Ovary (tissue), 10 donors: Measurements from ENCODE around the gene PLXNB1. TPM values are rescaled to one million over a fixed set of nuclear protein-coding genes. Genes with fewer than 3 reads are reported as not detected.

Experiments used
- DNase-seq, 5 donors: peaks; one replicate each; pipeline ENCODE4 v3.0.0-alpha.2; 2019 to 2020
- H3K27ac ChIP-seq, 2 donors: fragments of 200-600 bp; one replicate each; pipeline versions ENCODE4 v1.5.1 to v1.8.0; 2019 to 2022
- H3K27me3 ChIP-seq: fragments of 200-600 bp; one replicate; pipeline ENCODE4 v1.8.0; 2022
- H3K36me3 ChIP-seq: fragments of 200-600 bp; sonication (generic); one replicate; pipeline ENCODE4 v1.5.1; 2019
- H3K4me1 ChIP-seq: one replicate; pipeline ENCODE4 v1.8.1; 2013; ENCODE audit warnings: mild to moderate bottlenecking, moderate library complexity; ENCODE audit not compliant: insufficient read depth
- H3K4me3 ChIP-seq: fragments of 200-600 bp; sonication (generic); one replicate; pipeline ENCODE4 v1.5.1; 2017
- H3K9me3 ChIP-seq, 2 donors: fragments of 200-600 bp in 1 of 2; sonication (generic) in 1 of 2; one replicate each; pipeline versions ENCODE4 v1.5.1 to v1.8.1; 2013 to 2019; ENCODE audit warnings: mild to moderate bottlenecking in 1 of 2, moderate library complexity in 1 of 2
- CTCF ChIP-seq, 3 donors: fragments of 450-650 bp in 2 of 3; fragments of 200-600 bp in 1 of 3; IDR thresholded peaks; one replicate each; pipeline versions ENCODE4 v1.5.1 to v1.8.0; 2016 to 2022; ENCODE audit warnings: antibody characterized with exemption in 3 of 3, mild to moderate bottlenecking in 1 of 3
- EP300 ChIP-seq: sonication (generic); formaldehyde crosslinking; IDR thresholded peaks from one replicate; pipeline ENCODE4 v1.6.1; 2017; ENCODE audit warnings: antibody characterized with exemption
- POLR2A ChIP-seq: fragments of 450-650 bp; IDR thresholded peaks from one replicate; pipeline ENCODE4 v1.6.1; 2017; ENCODE audit warnings: antibody characterized with exemption, mild to moderate bottlenecking, moderate library complexity
- WGBS, 3 donors: extraction: QIAGEN DNeasy Blood & Tissue Kit in 1 of 3; methylation state at CpG; one replicate each; pipeline versions ENCODE4 v1.1.5 to v1.1.7; 2013 to 2017; 5-methylcytosine and 5-hydroxymethylcytosine counted together
- intact Hi-C, 4 donors: fragments of 100-400 bp; cut with DNase I; formaldehyde crosslinking; loops; one replicate each; pipeline versions ENCODE4 v1.11.0 to v1.15.1; 2022 to 2023
- long read RNA-seq, 3 donors: library from polyadenylated mRNA in 2 of 3; unstranded in 2 of 3; transcript quantifications; one replicate each; pipeline ENCODE4 v2.0.0 and lab custom pipeline, GENCODE V29; 2021 to 2026
- polyA plus RNA-seq, 2 donors: library from polyadenylated mRNA; stranded (reverse); fragments of 200-250 nt in 1 of 2; fragments of 350-450 nt in 1 of 2; fragmentation: Illumina TruSeq in 1 of 2; extraction: RNeasy Lipid Tissue Mini Kit (QIAGEN cat#74804) in 1 of 2; gene quantifications; one replicate each; pipeline ENCODE4 v1.2.3, GENCODE V29; 2013 to 2014
- total RNA-seq, 7 donors: library from RNA; depleted of rRNA in 2 of 7; stranded (reverse); fragments of >200 nt in 2 of 7; fragmentation: NEBNext Ultra II Directional in 3 of 7; extraction: Animal tissue kit (Norgen Biotek cat#: 25700) in 3 of 7; gene quantifications; one replicate each; pipeline versions ENCODE4 v1.1.0 to v1.2.4, GENCODE V29; 2016 to 2023
- donor health status: DM: no; HTN: no; CAD: no; lungs with moderate emphysema.
- donor health status: DM: no; HTN: no; CAD: no.
- donor health status: Bipolar disorder and iron deficiency.
- donor health status: DM: yes; HTN: yes; CAD: no.
- donor health status: DM: no; HTN: no; CAD: no.
- donor health status: DM: yes; HTN: yes; CAD: no.

Gene PLXNB1, protein sequence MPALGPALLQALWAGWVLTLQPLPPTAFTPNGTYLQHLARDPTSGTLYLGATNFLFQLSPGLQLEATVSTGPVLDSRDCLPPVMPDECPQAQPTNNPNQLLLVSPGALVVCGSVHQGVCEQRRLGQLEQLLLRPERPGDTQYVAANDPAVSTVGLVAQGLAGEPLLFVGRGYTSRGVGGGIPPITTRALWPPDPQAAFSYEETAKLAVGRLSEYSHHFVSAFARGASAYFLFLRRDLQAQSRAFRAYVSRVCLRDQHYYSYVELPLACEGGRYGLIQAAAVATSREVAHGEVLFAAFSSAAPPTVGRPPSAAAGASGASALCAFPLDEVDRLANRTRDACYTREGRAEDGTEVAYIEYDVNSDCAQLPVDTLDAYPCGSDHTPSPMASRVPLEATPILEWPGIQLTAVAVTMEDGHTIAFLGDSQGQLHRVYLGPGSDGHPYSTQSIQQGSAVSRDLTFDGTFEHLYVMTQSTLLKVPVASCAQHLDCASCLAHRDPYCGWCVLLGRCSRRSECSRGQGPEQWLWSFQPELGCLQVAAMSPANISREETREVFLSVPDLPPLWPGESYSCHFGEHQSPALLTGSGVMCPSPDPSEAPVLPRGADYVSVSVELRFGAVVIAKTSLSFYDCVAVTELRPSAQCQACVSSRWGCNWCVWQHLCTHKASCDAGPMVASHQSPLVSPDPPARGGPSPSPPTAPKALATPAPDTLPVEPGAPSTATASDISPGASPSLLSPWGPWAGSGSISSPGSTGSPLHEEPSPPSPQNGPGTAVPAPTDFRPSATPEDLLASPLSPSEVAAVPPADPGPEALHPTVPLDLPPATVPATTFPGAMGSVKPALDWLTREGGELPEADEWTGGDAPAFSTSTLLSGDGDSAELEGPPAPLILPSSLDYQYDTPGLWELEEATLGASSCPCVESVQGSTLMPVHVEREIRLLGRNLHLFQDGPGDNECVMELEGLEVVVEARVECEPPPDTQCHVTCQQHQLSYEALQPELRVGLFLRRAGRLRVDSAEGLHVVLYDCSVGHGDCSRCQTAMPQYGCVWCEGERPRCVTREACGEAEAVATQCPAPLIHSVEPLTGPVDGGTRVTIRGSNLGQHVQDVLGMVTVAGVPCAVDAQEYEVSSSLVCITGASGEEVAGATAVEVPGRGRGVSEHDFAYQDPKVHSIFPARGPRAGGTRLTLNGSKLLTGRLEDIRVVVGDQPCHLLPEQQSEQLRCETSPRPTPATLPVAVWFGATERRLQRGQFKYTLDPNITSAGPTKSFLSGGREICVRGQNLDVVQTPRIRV (N-terminal part only)
- 100 to 1,000 TPM in 2 of 7 donors, 10 to 100 TPM in 5; 70.8 to 166 (median 83.7) TPM for total RNA-seq
- polyA plus RNA-seq, result 10 to 100 TPM; 11.2 to 90.2 TPM
- long read RNA-seq, donor 1, partial matches to known transcripts, result 102 of 138 reads
- long read RNA-seq, donor 1, other reads (novel, unspliced or antisense), result 34 of 138 reads
- long read RNA-seq, donor 2, result 0 reads
- long read RNA-seq, donor 3, full-length matches to known transcripts, result 7 of 159 reads
- long read RNA-seq, donor 3, partial matches to known transcripts, result 89 of 159 reads
- long read RNA-seq, donor 3, other reads (novel, unspliced or antisense), result 63 of 159 reads

GRCh38 chr3:48429960-48430707, at the start of gene PLXNB1:
Gene PLXNB1, minus strand, starts transcription at chr3:48430086. Its CDS starts 5,475 bp downstream, at chr3:48424611.
- Histone ChIP-seq H3K27me3 (no peaks in the 10 kb centered on the region), H3K4me3 (peak within 1 kb of the TSS; percentile 74), H3K4me1 (peaks cover 48% of the 10 kb centered on the region), H3K27ac (peak within 1 kb of the TSS; percentile 93 to 96), H3K36me3 (no peaks in the 10 kb centered on the region), H3K9me3 (no peaks in the 10 kb centered on the region)
- TF ChIP-seq EP300, result no peak
- TF ChIP-seq CTCF (IDR thresholded peaks at IDR 0.05), result no peak
- peak; percentile 43 for TF ChIP-seq POLR2A
- intact Hi-C loops, result loop anchor here in 2 of 4 donors (5.0 to 10.0 kb wide), 3 partner anchors 155 to 235 kb away; no protein-coding TSS in a partner anchor
- 6 to 13% (median 11%) methylated on average over 14 to 15 of the region's 15 CpGs for WGBS, 3 donors
- peak; percentile 86 to 95 (median 87) for DNase-seq

- WGBS, 3 donors, result 81 to 92% (median 85%) methylated on average over 19 of the region's 19 CpGs
- TF ChIP-seq CTCF (IDR thresholded peaks at IDR 0.05), result no peak
- no peak for TF ChIP-seq POLR2A
- no peak for TF ChIP-seq EP300
- Histone ChIP-seq H3K9me3 (no peaks in the 10 kb centered on the region), H3K27ac (no peak overlapping the region), H3K27me3 (no peaks in the 10 kb centered on the region), H3K36me3 (no peaks in the 10 kb centered on the region), H3K4me1 (no peaks in the 10 kb centered on the region), H3K4me3 (no peak overlapping the region)
- no peak for DNase-seq
- intact Hi-C loops, result no loop called here
Measured at GRCh38 chr3:48478626-48479555, 49.0 kb upstream of the PLXNB1 start.

DNA sequence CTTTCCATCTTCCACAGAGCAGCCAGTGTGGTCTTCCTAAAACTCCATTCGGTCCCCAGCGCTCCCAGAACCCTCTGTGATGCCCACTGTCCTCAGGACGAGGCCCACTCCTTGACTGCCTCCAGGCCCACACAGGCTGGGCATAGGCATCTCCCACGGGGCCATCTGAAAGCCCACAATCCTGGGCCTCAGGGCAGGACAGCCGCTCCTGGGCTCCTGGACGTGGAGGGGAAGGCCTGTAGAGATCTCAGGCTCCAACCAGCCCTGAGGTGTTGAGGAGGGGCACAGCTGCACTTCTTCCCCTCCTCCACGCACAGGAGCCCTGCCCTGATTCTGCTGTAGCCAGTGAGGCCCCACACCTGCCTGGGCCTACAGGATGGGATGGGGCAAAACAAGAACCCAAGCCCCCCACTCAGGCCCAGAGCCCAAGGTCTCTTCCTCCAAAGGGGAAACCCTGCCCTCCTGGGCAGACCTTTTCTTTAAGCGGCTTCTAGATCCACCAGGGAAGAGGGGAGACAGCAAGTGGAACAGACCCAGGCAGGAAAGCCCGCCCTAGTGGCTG, 48.2 kb upstream of the PLXNB1 start:
- H3K27me3 ChIP-seq, result no peaks in the 10 kb centered on the region
- no peak for DNase-seq

More for the DNA sequence above, 48.2 kb upstream of the PLXNB1 start:
- H3K4me3 ChIP-seq, result no peak overlapping the region
- no peak overlapping the region for H3K27ac ChIP-seq
- no peaks in the 10 kb centered on the region for H3K9me3 ChIP-seq
- intact Hi-C loops, result no loop called here
- H3K4me1 ChIP-seq, result no peaks in the 10 kb centered on the region
- TF ChIP-seq CTCF (IDR thresholded peaks at IDR 0.05) (no peak), EP300 (no peak), POLR2A (no peak)
- WGBS, 3 donors, result 80 to 85% (median 83%) methylated on average over 9 of the region's 9 CpGs
- no peaks in the 10 kb centered on the region for H3K36me3 ChIP-seq
